GM06990 (cell line): Measurements from ENCODE around the gene PROSER2.

Source experiments
- DNase-seq: peaks from one replicate; pipeline ENCODE4 v3.0.0-alpha.2; 2011; ENCODE audit not compliant: insufficient read length; ENCODE audit errors: extremely low read depth
- H3K27me3 ChIP-seq: replicated peaks from 2 replicates; pipeline ENCODE4 v1.6.0; 2011; ENCODE audit warnings: low read length; ENCODE audit not compliant: control insufficient read depth, insufficient read depth
- H3K36me3 ChIP-seq: 2 replicates; pipeline ENCODE4 v1.5.1; 2011; ENCODE audit warnings: low read length; ENCODE audit not compliant: control insufficient read depth, insufficient read depth
- H3K4me3 ChIP-seq: replicated peaks from 2 replicates; pipeline ENCODE4 v1.5.1; 2011; ENCODE audit warnings: low read depth, mild to moderate bottlenecking, control low read depth, low read length
- TF ChIP-seq, protein P1 (sequence below): IDR thresholded peaks from 2 replicates; pipeline ENCODE4 v1.5.1; 2011; ENCODE audit warnings: low read length, control low read depth, mild to moderate bottlenecking, inconsistent platforms; ENCODE audit not compliant: insufficient read depth, poor library complexity, severe bottlenecking

The PROSER2 gene

DNA sequence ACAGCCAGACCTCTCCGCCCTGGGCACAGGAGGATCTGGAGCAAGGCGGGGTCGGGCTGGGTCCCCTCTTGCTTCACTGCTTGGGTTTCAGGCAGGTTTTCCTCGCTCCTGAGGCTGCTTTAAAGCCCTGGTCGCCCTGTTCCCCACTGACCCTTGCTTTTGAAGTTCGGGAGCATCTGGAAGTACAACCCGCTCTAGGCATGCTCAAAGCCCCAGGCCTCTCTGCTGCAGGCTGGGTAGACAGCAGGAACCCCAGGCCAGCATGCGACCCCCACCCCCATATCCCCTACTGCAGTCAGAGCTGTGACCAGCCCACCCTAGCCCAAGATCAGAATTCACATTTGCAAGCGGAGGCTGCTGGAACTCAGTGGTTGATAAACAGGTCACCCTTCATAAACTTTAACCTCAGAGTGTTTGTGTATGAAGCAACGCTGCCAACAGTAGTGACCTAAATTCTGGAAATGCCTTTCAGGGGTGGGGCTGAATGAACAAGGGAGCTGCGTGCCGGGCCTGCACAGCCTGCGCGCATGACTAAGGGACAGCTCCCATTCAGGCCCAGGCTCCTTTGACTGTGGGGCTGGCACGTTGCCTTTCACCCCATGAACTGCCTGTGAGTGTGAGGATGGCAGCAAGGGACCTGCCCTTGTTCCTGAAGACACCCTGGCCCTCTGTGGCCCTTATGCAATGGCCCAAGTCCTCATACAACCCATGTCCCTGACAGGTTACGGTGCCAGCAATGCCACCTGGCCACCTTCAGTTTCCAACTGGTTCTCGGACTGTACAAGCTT lies 52.5 kb downstream of the PROSER2 start:
- H3K36me3 ChIP-seq, result no peaks in the 10 kb centered on the region
- DNase-seq, result no peak
- TF ChIP-seq, protein P1, sequence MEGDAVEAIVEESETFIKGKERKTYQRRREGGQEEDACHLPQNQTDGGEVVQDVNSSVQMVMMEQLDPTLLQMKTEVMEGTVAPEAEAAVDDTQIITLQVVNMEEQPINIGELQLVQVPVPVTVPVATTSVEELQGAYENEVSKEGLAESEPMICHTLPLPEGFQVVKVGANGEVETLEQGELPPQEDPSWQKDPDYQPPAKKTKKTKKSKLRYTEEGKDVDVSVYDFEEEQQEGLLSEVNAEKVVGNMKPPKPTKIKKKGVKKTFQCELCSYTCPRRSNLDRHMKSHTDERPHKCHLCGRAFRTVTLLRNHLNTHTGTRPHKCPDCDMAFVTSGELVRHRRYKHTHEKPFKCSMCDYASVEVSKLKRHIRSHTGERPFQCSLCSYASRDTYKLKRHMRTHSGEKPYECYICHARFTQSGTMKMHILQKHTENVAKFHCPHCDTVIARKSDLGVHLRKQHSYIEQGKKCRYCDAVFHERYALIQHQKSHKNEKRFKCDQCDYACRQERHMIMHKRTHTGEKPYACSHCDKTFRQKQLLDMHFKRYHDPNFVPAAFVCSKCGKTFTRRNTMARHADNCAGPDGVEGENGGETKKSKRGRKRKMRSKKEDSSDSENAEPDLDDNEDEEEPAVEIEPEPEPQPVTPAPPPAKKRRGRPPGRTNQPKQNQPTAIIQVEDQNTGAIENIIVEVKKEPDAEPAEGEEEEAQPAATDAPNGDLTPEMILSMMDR, result no peak
- no peak overlapping the region for H3K4me3 ChIP-seq
- H3K27me3 ChIP-seq, result no peaks in the 10 kb centered on the region; the same call in 1 of the 2 replicates

DNA sequence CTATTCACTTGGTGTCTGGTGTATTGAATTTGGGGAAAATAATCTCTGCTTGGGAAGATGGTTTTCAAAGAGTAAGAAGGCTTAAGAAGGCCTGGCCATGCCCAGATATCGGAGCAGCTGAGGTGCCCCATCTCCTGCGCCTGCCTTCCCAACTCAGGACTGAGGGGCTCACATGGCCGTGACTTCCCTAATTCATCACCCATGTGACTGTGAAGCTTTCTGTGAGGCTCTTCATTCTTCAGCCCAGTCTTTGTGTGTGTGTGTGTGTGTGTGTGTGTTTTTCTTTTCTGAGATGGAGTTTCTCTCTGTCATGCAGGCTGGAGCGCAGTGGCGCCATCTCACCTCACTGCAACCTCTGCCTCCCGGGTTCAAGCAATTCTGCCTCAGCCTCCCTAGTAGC lies 53.2 kb downstream of the PROSER2 start:
- Histone ChIP-seq H3K4me3 (no peak overlapping the region), H3K27me3 (no peaks in the 10 kb centered on the region; the same call in 1 of the 2 replicates), H3K36me3 (no peaks in the 10 kb centered on the region)
- TF ChIP-seq, protein P1, result no peak
- no peak for DNase-seq

DNA sequence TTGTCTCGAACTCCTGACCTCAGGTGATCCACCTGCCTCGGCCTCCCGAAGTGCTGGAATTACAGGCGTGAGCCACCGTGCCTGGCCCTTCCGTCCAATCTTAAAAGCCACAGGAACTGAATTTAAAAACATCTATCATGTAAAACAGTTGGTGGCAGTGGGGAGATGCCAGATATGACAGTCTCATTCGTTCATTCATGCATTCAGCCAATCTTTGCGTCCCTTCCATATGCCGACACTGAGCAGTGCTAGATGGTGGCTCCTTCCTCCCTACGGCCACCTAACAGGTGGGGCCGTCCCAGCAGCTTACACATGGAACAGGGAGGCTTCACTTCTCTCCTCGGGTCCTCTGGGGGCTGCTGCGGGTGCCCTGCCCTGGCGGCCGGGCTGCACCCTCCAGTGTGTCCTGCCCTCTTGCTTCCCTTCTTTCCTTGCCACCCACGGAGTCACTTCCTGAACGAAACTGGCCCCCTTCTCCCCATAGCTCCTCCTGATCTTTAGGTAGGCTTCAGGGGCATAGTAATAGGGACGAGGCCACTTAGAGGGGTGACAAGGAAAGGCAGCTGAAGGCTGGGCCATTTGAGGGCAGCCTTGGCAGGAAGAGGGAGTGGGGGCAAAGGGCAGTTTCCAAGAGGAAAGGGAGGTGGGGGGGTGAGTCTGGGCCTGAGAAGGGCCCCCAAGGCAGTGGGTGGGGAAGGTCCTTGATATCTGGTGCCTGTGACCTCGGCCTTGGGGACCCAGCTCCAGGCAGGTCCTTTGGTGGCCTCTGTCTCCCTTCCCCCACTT lies 53.8 kb downstream of the PROSER2 start:
- H3K36me3 ChIP-seq, result no peaks in the 10 kb centered on the region
- no peak for DNase-seq

DNA sequence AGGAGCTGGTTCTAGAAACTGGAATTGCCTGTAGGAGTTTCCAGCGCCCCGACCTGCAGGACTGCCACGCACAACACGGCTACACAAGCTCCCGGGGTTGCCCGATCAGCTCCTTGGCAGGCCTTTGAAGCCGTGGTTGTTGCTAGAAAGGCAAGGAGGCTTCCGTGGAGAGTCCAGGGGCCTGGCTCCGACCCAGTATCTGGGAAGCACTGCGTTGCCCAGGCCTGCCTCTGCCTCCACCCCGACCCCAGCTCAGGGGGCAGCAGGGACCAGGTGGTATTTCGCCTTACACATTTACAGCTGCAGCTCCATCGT lies 54.4 kb downstream of the PROSER2 start:
- Histone ChIP-seq H3K4me3 (no peak overlapping the region), H3K27me3 (no peaks in the 10 kb centered on the region; the same call in 1 of the 2 replicates), H3K36me3 (no peaks in the 10 kb centered on the region)
- no peak for DNase-seq
- TF ChIP-seq, protein P1, result no peak

More for the DNA sequence above, 53.8 kb downstream of the PROSER2 start:
- TF ChIP-seq, protein P1, result no peak
- H3K27me3 ChIP-seq, result no peaks in the 10 kb centered on the region; the same call in 1 of the 2 replicates
- H3K4me3 ChIP-seq, result no peak overlapping the region

DNA sequence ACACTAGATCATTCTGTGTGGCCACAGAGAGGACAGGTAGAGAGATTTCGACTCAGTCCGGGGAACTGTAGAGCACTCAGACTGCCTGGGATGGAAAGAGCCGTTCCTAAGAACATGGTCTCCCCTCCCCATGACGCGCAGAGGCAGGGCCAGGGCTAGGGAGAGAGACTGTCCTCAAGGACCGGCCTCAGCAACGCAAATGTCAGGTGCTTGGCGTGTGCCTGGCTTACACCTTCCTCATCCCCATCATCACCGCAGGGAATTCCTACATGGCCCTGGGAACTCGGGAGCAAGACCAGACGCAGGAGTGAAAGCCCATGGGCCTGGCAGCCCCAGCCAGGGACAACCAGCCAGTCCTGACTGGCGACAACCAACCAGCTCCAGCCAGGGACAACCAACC lies 55.6 kb downstream of the PROSER2 start:
- no peaks in the 10 kb centered on the region for H3K36me3 ChIP-seq
- H3K4me3 ChIP-seq, result no peak overlapping the region
- DNase-seq, result no peak
- TF ChIP-seq, protein P1, result no peak
- H3K27me3 ChIP-seq, result no peaks in the 10 kb centered on the region; the same call in 1 of the 2 replicates
